ENCODE measurements around the gene CREB5. TPM values are rescaled to one million over a fixed set of nuclear protein-coding genes. Genes with fewer than 3 reads are reported as not detected.

The CREB5 gene
- total and polyA plus RNA-seq, 7 donors, result 0.80 to 42.1 (median 4.6) TPM

GRCh38 chr7:28575241-28575643 lies 162.9 kb downstream of the CREB5 start:
- no peaks in the 10 kb centered on the region for H3K27me3 ChIP-seq
- 80 to 89% methylated on average over 5 of the region's 5 CpGs for WGBS, 2 donors
- intact Hi-C loops (cut with DNase I), result no loop called here

GRCh38 chr7:28576656-28577055 lies 164.3 kb downstream of the CREB5 start:
- no peak for DNase-seq
- Histone ChIP-seq H3K9me3 (no peaks in the 10 kb centered on the region), H3K36me3 (no peaks in the 10 kb centered on the region), H3K4me3 (no peak overlapping the region), H3K27ac (no peak overlapping the region), H3K4me1 (peaks cover 0 to 3% (median 0%) of the 10 kb centered on the region in 4 donors), H3K27me3 (no peaks in the 10 kb centered on the region)
- intact Hi-C loops (cut with DNase I), result no loop called here
- TF ChIP-seq POLR2AphosphoS5 (IDR thresholded peaks at IDR 0.05), result no peak

More at GRCh38 chr7:28575241-28575643, 162.9 kb downstream of the CREB5 start:
- no peak for DNase-seq
- Histone ChIP-seq H3K4me3 (no peak overlapping the region), H3K4me1 (peaks cover 0 to 3% (median 0%) of the 10 kb centered on the region in 4 donors), H3K36me3 (no peaks in the 10 kb centered on the region), H3K27ac (no peak overlapping the region), H3K9me3 (no peaks in the 10 kb centered on the region)
- no peak for TF ChIP-seq EP300 (IDR thresholded peaks at IDR 0.05)
- TF ChIP-seq CTCF (IDR thresholded peaks at IDR 0.05), result no peak
- TF ChIP-seq POLR2A (IDR thresholded peaks at IDR 0.05), result no peak
- TF ChIP-seq POLR2AphosphoS5 (IDR thresholded peaks at IDR 0.05), result no peak

GRCh38 chr7:28579571-28579970 lies 167.3 kb downstream of the CREB5 start:
- intact Hi-C loops (cut with DNase I), result no loop called here
- H3K9me3 ChIP-seq, result no peaks in the 10 kb centered on the region
- no peaks in the 10 kb centered on the region for H3K36me3 ChIP-seq
- no peak for DNase-seq
- H3K4me1 ChIP-seq, result no peaks in the 10 kb centered on the region
- H3K27me3 ChIP-seq, result no peaks in the 10 kb centered on the region
- TF ChIP-seq CTCF (IDR thresholded peaks at IDR 0.05) (no peak), POLR2A (IDR thresholded peaks at IDR 0.05) (no peak), POLR2AphosphoS5 (IDR thresholded peaks at IDR 0.05) (no peak), EP300 (IDR thresholded peaks at IDR 0.05) (no peak)
- WGBS, 2 donors, result 82 to 84% methylated on average over 3 of the region's 3 CpGs
- H3K4me3 ChIP-seq, result no peak overlapping the region
- no peak overlapping the region for H3K27ac ChIP-seq

- H3K27me3 ChIP-seq, result no peaks in the 10 kb centered on the region
- 80 to 91% methylated on average over 2 of the region's 2 CpGs for WGBS, 2 donors
- H3K36me3 ChIP-seq, result no peaks in the 10 kb centered on the region
- no peak for DNase-seq
- H3K4me3 ChIP-seq, result no peak overlapping the region
- no peak for TF ChIP-seq CTCF (IDR thresholded peaks at IDR 0.05)
- no peak for TF ChIP-seq EP300 (IDR thresholded peaks at IDR 0.05)
- TF ChIP-seq POLR2A (IDR thresholded peaks at IDR 0.05), result no peak
- no peak for TF ChIP-seq POLR2AphosphoS5 (IDR thresholded peaks at IDR 0.05)
- intact Hi-C loops (cut with DNase I), result no loop called here
- H3K27ac ChIP-seq, result no peak overlapping the region
- no peaks in the 10 kb centered on the region for H3K9me3 ChIP-seq
- no peaks in the 10 kb centered on the region for H3K4me1 ChIP-seq
These were observed 168.3 kb downstream of the CREB5 start for GRCh38 chr7:28580665-28581064.

- WGBS, 2 donors, result 63 to 80% methylated on average over 6 of the region's 6 CpGs
- no peak overlapping the region for H3K27ac ChIP-seq
- no peak overlapping the region for H3K4me3 ChIP-seq
- no peaks in the 10 kb centered on the region for H3K4me1 ChIP-seq
- H3K36me3 ChIP-seq, result no peaks in the 10 kb centered on the region
- H3K27me3 ChIP-seq, result no peaks in the 10 kb centered on the region
- no peak for TF ChIP-seq CTCF (IDR thresholded peaks at IDR 0.05)
- TF ChIP-seq POLR2AphosphoS5 (IDR thresholded peaks at IDR 0.05), result no peak
- TF ChIP-seq POLR2A (IDR thresholded peaks at IDR 0.05), result no peak
- no peak for TF ChIP-seq EP300 (IDR thresholded peaks at IDR 0.05)
- intact Hi-C loops (cut with DNase I), result no loop called here
- no peaks in the 10 kb centered on the region for H3K9me3 ChIP-seq
- DNase-seq, result no peak
These were observed 169.0 kb downstream of the CREB5 start for GRCh38 chr7:28581351-28581750.
